HG03039 (cell line): ENCODE measurements around the gene KLHL8.

Source experiments
- ATAC-seq: cut with Tn5 transposase; IDR thresholded peaks from one replicate; pipeline ENCODE4 v1.9.1; 2021; ENCODE audit warnings: mild to moderate bottlenecking, moderate library complexity; ENCODE audit not compliant: unreplicated experiment

The KLHL8 gene

DNA sequence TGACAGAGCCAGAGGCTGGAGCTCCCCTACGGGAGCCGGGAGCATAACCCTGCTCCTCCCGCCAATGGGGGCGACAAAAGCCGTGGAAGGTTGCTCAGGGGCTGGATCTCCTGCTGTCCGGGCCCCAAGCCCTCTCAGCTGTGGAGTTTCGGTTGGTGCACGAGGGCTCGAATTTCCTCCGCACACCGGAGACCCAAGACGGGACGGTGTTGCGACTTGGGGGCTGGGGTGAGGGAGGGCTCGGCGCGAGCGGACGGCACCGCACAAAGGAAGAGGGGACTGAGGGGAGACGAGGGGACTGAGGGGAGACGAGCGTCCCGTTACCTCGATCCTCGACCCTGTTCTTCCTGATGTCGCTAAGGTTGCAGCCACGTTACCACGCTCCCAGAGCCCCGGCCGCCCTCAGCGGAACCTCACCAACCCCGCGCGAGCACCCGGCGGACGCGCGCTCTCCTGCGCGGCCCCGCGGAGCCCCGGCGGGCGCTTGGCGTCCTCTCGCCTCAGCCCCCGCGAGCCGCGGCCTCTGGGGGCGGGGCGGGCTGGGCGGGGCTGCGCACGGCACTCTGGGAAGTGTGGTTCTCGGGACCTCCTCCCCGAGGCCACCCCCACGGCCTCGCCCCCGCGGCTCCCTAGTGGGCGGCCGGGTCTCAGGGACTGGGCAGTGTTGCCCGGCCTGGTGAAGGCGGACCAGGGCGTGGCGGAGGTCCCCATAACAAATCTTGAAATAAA lies at the start of gene KLHL8:
Gene KLHL8 (minus strand): TSS at position 525 of the 729 bp plus-strand sequence. CDS start 25,079 bp downstream, outside the sequence.
- peak; percentile 94 for ATAC-seq

DNA sequence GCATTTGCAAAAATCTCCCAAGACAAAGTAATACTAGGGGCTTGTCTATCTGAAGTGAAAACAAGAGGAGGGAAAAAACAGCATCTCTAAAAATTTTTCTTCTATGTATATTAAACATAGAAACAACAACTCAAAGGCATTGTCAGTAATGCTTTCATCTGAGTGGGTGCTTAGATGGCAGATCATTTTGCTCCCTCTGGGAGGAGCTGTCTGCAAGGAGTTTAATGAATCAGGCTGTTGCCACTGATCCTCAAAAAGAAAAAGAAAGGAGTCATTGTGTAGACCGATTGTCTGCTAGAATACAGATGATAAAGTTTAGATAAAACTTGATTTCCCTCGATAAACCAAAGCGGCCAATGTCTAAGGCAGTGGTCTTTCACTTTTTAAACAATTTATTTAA lies 49.7 kb upstream of the KLHL8 start:
- no peak for ATAC-seq

DNA sequence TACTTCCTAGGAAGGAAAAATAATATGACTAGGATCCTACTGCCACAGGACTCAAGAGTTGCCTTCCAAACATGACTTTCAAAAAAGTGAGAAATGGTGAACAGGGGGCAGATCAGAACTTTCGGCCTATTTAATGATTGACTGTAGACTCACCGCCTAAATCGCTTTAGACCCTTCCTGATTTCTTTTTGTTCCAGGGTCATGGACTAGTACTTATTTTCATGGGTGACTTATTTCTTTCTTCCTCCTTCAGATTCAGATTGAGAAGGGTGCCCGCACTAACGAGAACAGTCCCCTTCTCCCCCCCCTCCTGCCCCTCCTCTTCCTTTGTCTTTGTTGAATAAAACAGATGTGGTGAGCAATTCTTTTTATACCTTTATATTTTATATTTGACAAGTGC lies 48.0 kb upstream of the KLHL8 start:
- ATAC-seq: no peak

DNA sequence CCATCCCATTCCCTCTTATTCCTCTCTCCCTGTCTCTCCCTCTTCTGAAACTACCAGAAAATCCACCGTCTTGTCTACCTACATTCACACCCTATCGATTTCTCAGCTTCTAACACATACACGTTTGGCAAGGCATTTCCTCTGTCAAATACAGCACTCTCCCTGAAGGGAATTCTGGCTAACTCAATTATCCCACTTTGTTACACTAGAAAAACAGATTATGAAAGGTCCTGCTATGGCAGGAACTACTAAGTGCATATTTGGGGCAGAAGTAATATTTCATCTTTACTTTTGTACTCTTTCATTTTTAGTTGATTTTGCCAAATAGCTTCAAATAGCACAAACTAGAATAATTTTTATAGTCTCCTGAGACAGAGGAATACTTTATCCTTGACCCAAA lies 46.6 kb upstream of the KLHL8 start:
- no peak for ATAC-seq

DNA sequence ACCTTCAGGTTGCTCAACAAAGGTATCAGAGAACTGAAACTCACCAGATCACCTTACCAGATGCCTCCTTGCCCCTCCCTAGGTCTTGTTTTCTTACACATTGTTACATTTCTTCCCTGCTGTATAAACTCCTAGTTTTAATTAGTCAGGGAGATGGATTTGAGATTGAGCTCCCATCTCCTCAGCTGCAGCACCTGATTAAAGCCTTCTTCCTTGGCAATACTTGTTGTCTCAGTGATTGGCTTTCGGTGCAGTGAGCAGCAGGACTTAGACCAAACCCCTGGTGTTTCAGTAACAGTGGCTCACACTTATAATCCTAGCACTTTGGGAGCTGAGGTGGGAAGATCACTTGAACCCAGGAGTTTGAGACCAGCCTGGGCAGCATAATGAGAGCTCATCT lies 42.5 kb upstream of the KLHL8 start:
- no peak for ATAC-seq

DNA sequence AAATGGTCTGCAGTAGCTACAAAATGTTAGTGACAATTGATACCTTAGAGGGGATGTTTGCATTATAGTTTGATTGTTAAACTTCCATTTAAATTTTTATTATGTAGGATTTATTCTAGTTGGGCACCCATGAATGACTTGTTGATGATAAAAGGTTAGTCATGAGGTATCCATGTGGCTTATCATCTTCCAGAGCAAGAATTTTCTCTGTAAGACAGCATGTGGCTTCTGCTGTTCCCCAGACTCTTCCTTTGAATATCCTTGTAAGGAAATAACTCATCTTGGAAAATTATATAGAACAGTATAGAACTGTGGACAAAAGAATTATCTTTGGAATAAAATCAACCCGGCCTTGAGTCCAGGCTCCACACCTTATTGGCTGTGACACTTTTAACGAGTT lies 40.1 kb upstream of the KLHL8 start:
- no peak for ATAC-seq

DNA sequence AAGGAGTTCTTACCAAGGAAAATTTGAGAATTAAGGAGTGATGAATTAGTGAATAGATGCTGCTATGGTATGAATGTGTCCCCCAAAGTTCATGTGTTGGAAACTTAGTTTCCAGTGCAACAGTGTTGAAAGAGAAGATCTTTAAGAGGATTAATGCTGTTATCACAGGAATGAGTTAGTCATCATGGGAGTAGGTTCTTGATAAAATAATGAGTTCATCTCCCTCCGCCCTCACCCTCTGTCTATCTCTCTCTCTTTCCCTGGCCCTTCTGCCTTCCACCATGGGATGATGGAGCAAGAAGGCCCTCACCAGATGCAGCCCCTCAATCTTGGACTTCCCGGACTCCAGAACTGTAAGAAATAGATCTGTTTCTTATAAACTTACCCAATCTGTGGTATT lies 38.3 kb upstream of the KLHL8 start:
- no peak for ATAC-seq

DNA sequence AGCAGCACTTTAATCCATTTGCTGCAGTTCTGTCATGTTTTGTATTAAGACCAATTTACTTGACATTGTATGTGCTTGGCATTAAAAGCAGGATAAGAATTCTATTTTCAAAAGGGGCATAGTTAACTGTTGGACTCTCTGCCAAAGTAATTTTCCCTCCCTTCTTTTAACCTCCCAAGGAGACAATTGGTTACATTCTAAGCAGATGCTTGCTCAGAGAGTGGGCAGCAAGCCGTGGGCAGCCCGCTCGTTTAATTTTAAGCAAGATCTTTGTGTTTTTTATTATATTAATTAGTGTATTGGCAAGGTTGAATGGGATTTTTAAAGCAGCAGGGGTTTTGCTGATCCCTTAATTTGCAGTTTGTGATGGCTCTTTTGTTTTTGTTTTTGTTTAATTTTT lies 37.1 kb upstream of the KLHL8 start:
- no peak for ATAC-seq

DNA sequence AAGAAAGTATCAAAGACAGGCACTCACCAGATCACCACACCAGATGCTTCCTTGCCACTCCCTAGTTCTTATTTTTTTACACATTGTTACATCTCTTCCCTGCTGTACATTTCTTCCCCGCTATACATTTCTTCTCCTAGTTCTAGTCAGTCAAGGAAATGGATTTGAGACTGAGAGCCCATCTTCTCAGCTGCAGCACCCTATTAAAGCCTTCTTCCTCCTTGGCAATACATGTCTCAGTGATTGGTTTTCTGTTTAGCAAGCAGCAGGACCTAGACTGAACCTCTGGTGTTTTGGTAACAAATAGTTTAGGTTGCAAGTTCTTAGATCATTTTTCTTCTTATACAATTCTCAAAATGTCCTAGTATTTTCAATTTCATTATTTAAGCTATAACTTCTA lies 35.3 kb upstream of the KLHL8 start:
- no peak for ATAC-seq

DNA sequence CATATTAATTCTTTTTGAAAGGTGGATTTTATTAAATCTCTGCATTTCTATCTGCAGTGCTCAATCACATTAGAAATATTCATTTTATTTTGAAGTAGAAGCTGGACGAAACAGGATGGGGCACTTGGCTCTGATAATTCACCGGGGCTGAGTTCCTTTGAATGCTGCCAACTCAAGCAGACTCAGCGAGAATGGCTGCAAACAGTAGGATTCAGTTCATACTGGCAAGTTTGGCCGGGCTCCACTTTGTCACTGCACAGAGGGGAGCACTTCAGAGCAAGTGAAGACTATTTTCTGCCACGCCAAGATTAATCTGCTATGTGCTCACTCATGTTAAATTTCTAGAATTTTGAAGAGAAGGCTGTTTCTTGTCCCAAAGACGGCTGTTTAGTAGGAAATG lies 30.7 kb upstream of the KLHL8 start:
- no peak for ATAC-seq

DNA sequence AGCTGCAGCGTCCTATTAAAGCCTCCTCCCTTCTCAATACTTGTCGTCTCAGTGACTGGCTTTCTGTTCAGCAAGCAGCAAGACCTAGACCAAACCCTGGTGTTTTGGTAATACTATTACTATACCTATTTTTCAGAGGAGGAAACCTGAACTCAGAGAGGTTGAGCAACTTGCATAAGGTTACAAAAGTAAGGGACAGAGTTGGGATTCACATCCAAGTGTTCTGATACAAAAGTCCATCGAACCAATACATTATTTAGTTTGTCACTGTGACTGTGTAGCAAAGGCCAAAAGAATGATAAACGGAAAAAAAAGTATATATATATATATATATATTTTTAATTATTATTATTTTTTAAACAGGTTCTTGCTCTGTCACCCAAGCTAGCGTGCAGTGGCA lies 29.9 kb upstream of the KLHL8 start:
- ATAC-seq: no peak

DNA sequence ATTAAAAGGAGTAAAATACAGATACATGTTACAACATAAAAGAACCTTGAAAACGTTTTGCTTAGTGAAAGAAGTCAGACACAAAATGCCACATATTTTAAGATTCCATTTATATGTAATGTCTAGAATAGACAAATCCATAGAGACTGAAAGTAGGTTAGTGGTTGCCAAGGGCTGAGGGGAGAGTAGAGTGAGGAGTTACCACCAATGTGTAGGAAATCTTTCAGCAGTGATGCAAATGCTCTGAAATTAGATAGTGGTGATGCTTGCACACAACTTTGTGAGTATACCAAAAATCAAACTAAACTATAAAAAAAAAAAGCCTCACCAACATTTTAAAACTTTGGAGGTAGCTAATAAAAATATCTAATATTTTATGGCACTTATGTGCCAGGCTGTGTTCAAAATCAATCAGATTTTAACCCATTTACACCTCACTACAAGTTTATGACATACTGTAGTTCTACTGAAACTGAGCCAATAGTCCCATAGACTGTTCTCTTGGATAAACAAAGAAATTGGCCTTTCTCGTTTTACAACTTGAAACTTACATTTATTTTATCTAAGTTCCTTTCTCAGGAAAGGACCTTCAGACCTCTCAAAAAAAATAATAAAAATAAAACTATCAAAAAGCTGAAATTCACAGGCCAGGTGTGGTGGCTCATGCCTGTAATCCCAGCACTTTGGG lies 29.1 kb upstream of the KLHL8 start:
- ATAC-seq: no peak

DNA sequence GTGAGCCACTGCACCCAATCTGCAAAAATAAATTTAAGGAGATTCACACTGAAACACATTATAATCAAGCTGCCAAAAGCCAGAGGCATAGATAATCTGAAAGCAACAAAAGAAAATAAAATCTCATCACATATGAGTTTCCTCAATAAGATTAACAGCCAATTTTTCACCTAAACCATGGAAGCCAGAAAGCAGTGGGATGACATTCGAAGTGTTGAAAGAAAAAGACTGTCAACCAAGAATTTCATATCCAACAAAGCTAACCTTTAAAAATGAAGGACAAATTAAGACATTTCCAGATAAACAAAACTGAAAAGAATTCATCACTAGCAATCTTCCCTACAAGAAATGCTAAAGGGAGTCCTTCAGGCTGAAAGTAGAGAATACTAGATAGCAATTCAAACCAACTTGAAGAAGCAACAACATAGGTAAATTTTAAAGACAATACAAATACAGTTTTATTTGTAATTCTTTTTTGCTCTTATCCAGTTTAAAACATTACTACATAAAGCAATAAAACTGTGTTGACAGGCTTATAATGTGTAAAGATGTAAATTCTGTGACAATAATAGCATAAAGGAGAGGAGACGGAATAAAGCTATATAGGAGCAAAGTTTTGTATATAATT lies 23.1 kb upstream of the KLHL8 start:
- no peak for ATAC-seq

DNA sequence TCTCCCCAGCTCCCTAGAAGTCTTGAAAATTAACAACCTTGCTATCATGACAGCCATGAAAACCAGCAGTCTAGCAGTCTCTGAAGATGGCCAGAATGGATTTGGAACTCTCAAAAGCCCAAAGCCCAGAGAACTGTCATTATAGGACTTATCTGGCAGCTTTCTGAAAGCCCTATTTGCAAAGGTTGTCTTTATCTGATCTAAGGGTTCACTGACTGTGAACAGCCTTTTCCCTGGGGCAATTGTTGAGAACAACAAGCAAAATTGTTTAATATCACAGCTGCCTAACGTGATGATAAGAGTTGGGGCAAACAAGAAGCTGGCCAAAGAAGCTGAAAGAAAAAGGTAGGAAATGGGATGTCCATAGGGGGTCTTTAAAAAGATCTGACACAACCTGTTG lies 20.9 kb upstream of the KLHL8 start:
- no peak for ATAC-seq

DNA sequence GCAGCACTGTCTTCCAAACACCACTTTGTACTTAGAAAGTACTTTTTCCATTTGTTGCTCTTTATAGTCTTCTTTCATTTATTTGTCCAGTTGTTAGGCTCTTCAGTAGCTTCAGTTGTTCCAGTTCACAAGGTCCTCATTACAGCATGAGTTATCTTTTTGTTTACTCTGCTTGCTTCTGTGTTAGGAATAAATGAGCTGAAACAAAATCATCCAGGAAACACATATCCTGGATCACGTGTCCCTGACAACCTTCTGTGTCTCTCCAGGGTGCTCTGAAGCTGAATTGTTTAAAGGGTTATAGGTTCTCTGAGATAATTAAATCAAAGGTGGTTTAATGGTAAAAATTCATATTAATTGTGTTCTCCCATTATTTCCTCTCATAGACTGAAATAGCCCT lies 19.9 kb upstream of the KLHL8 start:
- no peak for ATAC-seq

DNA sequence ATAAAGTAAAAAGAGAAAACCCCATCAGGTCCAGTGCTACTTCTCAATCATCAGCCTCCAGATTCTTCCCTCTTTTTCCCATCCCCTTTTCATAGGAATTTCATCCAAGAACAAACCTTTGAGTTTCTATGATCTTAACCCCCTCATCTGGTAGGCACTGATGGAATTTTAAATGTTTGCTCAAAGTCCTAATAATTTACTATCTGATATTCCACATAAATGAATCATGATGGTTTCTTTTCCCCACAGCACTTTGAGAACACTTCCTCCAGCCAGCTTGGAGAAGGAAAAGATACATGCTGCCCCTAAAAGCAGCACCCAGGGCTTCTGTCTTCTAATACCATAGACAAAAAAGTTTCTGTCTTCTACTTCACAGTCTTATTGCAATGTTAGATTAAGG lies 19.4 kb upstream of the KLHL8 start:
- ATAC-seq: no peak

DNA sequence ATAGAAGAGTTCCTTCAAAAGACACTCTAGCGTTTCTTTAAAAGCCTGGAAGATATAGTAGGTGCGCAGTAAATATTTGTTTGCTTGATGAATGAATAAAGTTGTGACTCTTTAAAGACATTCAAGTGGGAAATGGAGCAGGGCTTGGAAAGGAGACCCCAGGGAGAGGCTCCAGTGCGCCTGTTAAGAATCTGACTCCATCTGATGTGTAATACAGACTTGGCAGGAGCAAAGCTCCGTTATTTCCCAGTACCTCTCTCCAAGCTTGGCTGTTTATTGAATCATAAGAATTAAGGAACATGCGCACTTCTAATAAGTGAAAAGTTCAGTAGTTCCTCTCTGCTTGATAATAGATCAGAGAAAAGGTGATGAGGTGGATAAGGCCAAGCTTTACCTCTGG lies 18.8 kb upstream of the KLHL8 start:
- ATAC-seq: no peak

DNA sequence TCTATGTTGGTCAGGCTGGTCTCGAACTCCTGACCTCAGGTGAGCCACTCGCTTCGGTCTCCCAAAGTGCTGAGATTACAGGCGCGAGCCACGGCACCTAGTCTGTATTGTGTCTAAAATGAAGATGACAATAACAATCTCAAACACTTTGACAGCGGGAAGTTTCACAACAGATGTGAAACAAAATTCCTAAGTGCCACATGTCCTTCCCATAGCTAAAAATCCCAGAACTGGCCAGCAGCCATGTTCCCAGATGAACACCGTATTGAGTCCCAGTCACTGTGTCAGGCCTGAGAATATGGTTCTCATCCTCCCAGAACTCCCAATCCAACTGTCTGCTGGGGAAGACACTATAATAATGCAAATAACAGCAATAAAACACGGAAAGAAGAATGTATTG lies 16.4 kb upstream of the KLHL8 start:
- no peak for ATAC-seq

DNA sequence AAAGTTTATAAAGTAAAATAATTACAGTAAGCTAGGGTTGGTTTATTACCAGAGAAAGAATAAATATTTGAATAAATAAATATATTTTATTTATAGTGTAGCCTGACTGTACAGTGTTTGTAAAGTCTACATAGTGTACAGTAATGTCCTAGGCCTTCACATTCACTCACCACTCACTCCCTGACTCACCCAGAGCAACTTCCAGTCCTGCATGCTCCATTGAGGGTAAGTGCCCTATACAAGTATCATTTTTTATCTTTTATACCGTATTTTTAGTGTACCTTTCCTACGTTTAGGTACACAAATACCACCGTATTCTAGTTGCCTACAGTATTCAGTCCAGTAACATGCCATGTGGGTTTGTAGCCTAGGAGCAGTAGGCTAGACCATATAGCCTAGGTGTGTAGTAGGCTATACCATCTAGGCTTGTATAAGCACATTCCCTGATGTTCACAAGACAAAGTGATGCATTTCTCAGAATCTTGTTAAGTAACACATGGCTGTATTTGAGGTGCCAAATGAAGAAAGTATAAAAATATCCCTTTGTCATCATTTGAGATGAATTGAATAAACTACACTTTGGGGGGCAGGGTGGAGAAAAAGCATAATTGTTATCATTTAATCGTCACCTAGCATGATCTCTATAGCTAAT lies 14.7 kb upstream of the KLHL8 start:
- no peak for ATAC-seq

DNA sequence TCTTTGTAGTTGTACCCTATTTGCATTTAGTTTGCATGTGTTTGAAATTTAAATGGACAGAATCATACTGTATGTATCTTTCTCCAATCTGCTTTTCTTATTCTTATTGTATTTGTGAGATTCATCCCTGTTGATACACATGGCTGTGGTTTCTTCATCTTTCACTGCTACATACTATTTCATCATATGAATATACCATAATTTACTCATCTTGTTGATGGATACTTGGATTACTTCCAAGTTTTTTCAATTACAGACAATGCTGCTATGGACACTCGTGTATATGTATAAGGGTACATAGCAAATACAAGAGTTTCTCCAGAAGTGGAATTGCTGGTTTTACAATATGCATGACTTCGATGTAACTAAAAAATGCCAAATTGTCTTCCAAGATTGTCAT lies 11.8 kb upstream of the KLHL8 start:
- no peak for ATAC-seq

DNA sequence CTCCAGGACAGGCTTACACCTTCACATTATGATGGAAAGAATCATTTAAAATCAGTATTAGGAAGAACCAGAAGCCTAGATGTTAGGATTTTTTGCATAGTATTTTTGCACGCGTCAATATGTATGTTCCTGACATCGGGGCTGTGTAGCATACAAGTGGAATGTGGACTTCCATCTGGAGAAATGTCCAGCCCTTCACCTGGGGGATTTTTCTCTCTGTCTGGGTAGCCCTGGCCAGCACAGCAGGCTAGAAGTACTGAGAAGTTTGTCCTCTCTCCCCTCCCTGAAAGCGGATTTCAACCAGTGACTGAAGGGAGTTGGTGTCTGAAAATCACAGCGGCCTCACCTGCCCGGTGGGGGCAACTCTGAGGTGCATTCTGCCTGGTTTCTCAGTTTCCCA lies 10.4 kb upstream of the KLHL8 start:
- ATAC-seq: no peak

DNA sequence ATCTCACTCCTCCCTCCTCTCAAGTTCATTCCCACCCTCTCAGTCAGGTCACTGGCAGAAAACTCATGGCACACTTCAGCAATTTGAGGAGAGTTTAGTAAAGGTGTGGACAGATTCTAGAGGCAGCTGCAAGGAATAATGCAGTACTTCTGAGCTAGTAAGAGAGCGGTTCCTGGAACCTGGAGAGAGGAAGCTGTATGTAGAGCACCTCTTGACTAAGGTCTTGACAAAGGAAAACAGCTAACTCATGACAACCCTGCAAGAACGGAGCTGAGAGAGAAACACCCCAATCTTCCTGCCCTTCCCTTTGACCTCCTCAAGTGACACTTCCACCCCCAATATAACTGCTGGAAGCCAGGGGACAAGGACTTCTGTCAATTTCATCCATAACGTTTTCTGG lies 9.6 kb upstream of the KLHL8 start:
- no peak for ATAC-seq
